OCI-LY3 (cell line): Measurements from ENCODE around the gene BANF2.

Source experiments
- H2AFZ ChIP-seq: fragments of 200-600, 300-600 bp; shearing (Covaris generic); 2 replicates; pipeline ENCODE4 v1.6.0; 2014; ENCODE audit warnings: antibody characterized with exemption, low read depth, low read length
- H3K27ac ChIP-seq: fragments of 200-600, 300-600 bp; sonication (generic); 2 replicates; pipeline ENCODE4 v1.5.1; 2014; ENCODE audit warnings: mild to moderate bottlenecking, low read length, moderate library complexity, mixed read lengths
- H3K27me3 ChIP-seq: fragments of 200-600, 300-600 bp; sonication (generic); 2 replicates; pipeline ENCODE4 v1.6.1; 2014; ENCODE audit warnings: low read depth, low read length, mixed read lengths
- H3K36me3 ChIP-seq: fragments of 200-600, 300-600 bp; sonication (generic); replicated peaks from 2 replicates; pipeline ENCODE3; 2014; ENCODE audit warnings: low read depth, low read length, mixed read lengths
- H3K4me1 ChIP-seq: fragments of 300-600, 200-600 bp; sonication (generic); 2 replicates; pipeline ENCODE4 v1.6.1; 2014; ENCODE audit warnings: low read length, mixed read lengths
- H3K4me2 ChIP-seq: fragments of 200-600, 300-600 bp; sonication (generic); 2 replicates; pipeline ENCODE4 v1.6.1; 2014; ENCODE audit warnings: low read length, mixed read lengths
- H3K4me3 ChIP-seq: fragments of 300-600, 200-600 bp; sonication (generic); 2 replicates; pipeline ENCODE4 v1.5.1; 2014; ENCODE audit warnings: antibody characterized with exemption, mild to moderate bottlenecking, low read length, moderate library complexity
- H3K79me2 ChIP-seq: fragments of 300-600, 200-600 bp; shearing (Covaris generic); 2 replicates; pipeline ENCODE4 v1.6.1; 2014; ENCODE audit warnings: mild to moderate bottlenecking, low read length, mixed read lengths
- H3K9ac ChIP-seq: fragments of 300-600, 200-600 bp; shearing (Covaris generic); 2 replicates; pipeline ENCODE4 v1.6.0; 2014; ENCODE audit warnings: mild to moderate bottlenecking, low read length, moderate library complexity
- H3K9me3 ChIP-seq: fragments of 200-600, 300-600 bp; shearing (Covaris generic); 2 replicates; pipeline ENCODE4 v1.6.1; 2014; ENCODE audit warnings: low read length, mixed read lengths; ENCODE audit not compliant: insufficient read depth
- H4K20me1 ChIP-seq: fragments of 200-600, 300-600 bp; sonication (generic); 2 replicates; pipeline ENCODE4 v1.6.1; 2016; ENCODE audit warnings: low read length, mixed read lengths; ENCODE audit not compliant: insufficient read depth
- CTCF ChIP-seq: fragments of 200-600, 300-600 bp; sonication (generic); IDR thresholded peaks from 2 replicates; pipeline ENCODE4 v1.5.1; 2014; ENCODE audit warnings: antibody characterized with exemption, low read length, low read depth
- EZH2phosphoT487 ChIP-seq: fragments of 200-600 bp; shearing (Covaris generic); IDR thresholded peaks from 2 replicates; pipeline ENCODE4 v1.6.1; 2018; ENCODE audit warnings: antibody characterized with exemption, mixed run types, low read depth

Gene BANF2

DNA sequence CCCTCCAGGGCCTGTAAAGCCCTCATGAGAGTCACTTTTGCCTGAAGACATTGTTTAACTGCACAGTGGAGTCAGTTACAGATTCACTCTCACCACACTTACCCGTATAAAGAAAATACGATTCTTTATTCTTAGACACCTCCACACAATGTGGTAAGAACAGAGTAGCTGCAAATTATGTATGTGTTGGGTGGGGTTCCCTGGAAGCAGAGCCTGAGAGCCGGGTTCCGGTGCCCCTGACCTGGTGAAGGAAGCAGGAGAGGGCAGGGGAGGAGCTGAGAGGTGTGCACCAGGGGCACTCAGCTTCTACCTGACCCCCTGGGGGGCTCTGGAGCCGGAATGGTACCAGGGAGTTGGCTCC is 11.5 kb downstream of the BANF2 start:
- Histone ChIP-seq H3K4me2 (no peak overlapping the region), H3K9me3 (no peaks in the 10 kb centered on the region), H3K27ac (no peak overlapping the region), H3K36me3 (no peaks in the 10 kb centered on the region), H3K9ac (no peak overlapping the region), H3K79me2 (no peaks in the 10 kb centered on the region), H3K4me3 (no peak overlapping the region), H3K4me1 (no peaks in the 10 kb centered on the region), H2AFZ (no peak overlapping the region), H3K27me3 (no peaks in the 10 kb centered on the region; the same call in 1 of the 2 replicates), H4K20me1 (no peaks in the 10 kb centered on the region)
- TF ChIP-seq CTCF (no peak), EZH2phosphoT487 (no peak)

DNA sequence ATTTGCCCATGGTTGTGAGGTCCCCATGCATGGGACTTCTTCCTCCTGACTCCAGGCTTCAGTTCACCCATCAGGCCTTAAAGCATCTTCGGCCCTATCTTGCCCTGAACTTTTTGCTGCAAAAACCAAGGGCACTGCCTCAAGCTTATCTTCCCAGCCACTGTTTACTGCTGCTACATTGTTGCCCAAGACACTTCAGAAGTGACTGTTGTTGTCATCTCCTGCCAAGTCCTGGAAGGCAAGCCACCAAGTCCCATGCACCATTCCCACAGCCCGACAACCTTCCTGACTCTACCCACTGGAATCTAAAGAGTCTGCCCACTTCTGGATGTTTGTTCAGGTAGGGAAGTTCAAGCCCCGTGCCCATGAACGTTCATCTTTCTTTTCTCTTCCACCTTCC is 12.4 kb downstream of the BANF2 start:
- no peak overlapping the region for H3K9ac ChIP-seq
- H3K79me2 ChIP-seq: no peaks in the 10 kb centered on the region
- H2AFZ ChIP-seq: no peak overlapping the region
- TF ChIP-seq CTCF (no peak), EZH2phosphoT487 (no peak)
- H3K4me1 ChIP-seq: no peaks in the 10 kb centered on the region
- no peaks in the 10 kb centered on the region for H4K20me1 ChIP-seq
- H3K4me3 ChIP-seq: no peak overlapping the region
- H3K9me3 ChIP-seq: no peaks in the 10 kb centered on the region
- no peak overlapping the region for H3K27ac ChIP-seq
- no peak overlapping the region for H3K4me2 ChIP-seq
- no peaks in the 10 kb centered on the region for H3K36me3 ChIP-seq
- H3K27me3 ChIP-seq: no peaks in the 10 kb centered on the region; the same call in 1 of the 2 replicates

DNA sequence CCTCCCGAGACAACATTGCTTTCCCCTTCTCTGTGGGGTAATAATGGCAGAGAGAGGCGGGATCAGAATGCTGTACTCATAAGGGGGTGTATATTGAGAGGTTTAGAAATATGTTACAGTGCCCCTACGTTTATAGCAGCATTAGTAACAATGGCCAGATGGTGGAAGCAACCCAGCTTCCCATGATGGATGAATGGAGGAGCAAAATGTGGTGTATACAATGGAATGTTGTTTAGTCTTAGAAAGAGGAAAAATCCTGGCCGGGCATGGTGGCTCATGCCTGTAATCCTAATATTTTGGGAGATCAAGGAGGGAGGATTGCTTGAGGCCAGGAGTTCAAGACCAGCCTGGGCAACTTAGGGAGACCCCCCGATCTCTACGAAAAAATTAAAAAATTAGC is 12.9 kb downstream of the BANF2 start:
- TF ChIP-seq CTCF: no peak
- TF ChIP-seq EZH2phosphoT487: no peak
- Histone ChIP-seq H3K4me2 (no peak overlapping the region), H3K27ac (no peak overlapping the region)

DNA sequence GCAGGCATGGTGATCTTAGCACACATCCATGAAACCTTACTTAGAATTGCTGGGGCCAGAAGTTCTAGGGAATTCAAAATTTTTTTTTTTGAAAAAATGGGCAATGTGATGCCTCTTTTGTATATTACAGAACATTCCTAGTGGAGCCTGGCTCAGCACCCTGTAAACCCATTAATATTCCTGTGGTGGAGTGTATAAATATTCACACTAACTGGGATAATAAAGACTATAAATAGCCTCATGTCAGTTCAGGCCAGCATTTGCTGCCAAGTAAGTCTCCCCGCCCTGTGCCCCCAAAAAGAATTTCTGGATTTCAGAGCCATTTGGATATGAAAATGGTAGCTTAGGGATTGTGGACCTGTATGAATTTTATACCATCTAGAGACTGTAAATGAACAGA is 14.8 kb downstream of the BANF2 start:
- no peak overlapping the region for H3K4me3 ChIP-seq
- no peak overlapping the region for H3K4me2 ChIP-seq
- no peaks in the 10 kb centered on the region for H3K79me2 ChIP-seq
- no peak overlapping the region for H3K27ac ChIP-seq
- H3K4me1 ChIP-seq: no peaks in the 10 kb centered on the region
- H3K9ac ChIP-seq: no peak overlapping the region
- H3K27me3 ChIP-seq: peaks cover 9% of the 10 kb centered on the region
- TF ChIP-seq CTCF: no peak
- TF ChIP-seq EZH2phosphoT487: no peak
- H4K20me1 ChIP-seq: no peaks in the 10 kb centered on the region
- H3K9me3 ChIP-seq: no peaks in the 10 kb centered on the region
- H2AFZ ChIP-seq: no peak overlapping the region
- H3K36me3 ChIP-seq: no peaks in the 10 kb centered on the region

More for the DNA sequence above, 12.9 kb downstream of the BANF2 start:
- H3K4me3 ChIP-seq: no peak overlapping the region
- H3K4me1 ChIP-seq: no peaks in the 10 kb centered on the region
- peaks cover 4% of the 10 kb centered on the region for H3K27me3 ChIP-seq
- H3K79me2 ChIP-seq: no peaks in the 10 kb centered on the region
- H4K20me1 ChIP-seq: no peaks in the 10 kb centered on the region
- H3K9ac ChIP-seq: no peak overlapping the region
- H2AFZ ChIP-seq: no peak overlapping the region
- no peaks in the 10 kb centered on the region for H3K36me3 ChIP-seq
- H3K9me3 ChIP-seq: no peaks in the 10 kb centered on the region
